ENCODE results near the gene FNDC3B.

FNDC3B gene

GRCh38 chr3:172441581-172441980 lies 402.2 kb downstream of the FNDC3B start:
- no peak for DNase-seq

- DNase-seq: no peak
Observed at GRCh38 chr3:172442606-172443005, 403.2 kb downstream of the FNDC3B start.

GRCh38 chr3:172444821-172445220 lies 405.4 kb downstream of the FNDC3B start:
- DNase-seq: no peak

GRCh38 chr3:172446198-172446597 lies 406.8 kb downstream of the FNDC3B start:
- no peak for DNase-seq

- DNase-seq: no peak
Observed at GRCh38 chr3:172447611-172448579, 408.5 kb downstream of the FNDC3B start, which contains the start of gene GHSR. GHSR (minus strand) TSS chr3:172448456; CDS start chr3:172448413, 43 bp downstream.

- DNase-seq: no peak
Observed at GRCh38 chr3:172448661-172449465, 409.5 kb downstream of the FNDC3B start.

- no peak for DNase-seq
Observed at GRCh38 chr3:172449466-172450149, 410.2 kb downstream of the FNDC3B start.

Measured in NCI-H1092 (cell line).